Thyroid gland (tissue), 4 donors: ENCODE data around the gene RANBP17.

Source experiments
- POLR2A ChIP-seq, 2 donors: fragments of 450-650 bp; IDR thresholded peaks; one replicate each; pipeline ENCODE4 v1.6.1; 2017; ENCODE audit warnings: antibody characterized with exemption in 2 of 2, mild to moderate bottlenecking in 2 of 2, moderate library complexity in 1 of 2
- TF ChIP-seq, protein P1 (sequence below), 6 experiments: fragments of 200-600 bp in 3 of 6; fragments of 450-650 bp in 3 of 6; sonication (generic) in 3 of 6; IDR thresholded peaks; one replicate each; pipeline ENCODE4 v1.5.1; 2016 to 2019; ENCODE audit warnings: antibody characterized with exemption in 6 of 6, mild to moderate bottlenecking in 2 of 6, inconsistent platforms in 1 of 6, moderate library complexity in 1 of 6

- TF ChIP-seq, protein P1, sequence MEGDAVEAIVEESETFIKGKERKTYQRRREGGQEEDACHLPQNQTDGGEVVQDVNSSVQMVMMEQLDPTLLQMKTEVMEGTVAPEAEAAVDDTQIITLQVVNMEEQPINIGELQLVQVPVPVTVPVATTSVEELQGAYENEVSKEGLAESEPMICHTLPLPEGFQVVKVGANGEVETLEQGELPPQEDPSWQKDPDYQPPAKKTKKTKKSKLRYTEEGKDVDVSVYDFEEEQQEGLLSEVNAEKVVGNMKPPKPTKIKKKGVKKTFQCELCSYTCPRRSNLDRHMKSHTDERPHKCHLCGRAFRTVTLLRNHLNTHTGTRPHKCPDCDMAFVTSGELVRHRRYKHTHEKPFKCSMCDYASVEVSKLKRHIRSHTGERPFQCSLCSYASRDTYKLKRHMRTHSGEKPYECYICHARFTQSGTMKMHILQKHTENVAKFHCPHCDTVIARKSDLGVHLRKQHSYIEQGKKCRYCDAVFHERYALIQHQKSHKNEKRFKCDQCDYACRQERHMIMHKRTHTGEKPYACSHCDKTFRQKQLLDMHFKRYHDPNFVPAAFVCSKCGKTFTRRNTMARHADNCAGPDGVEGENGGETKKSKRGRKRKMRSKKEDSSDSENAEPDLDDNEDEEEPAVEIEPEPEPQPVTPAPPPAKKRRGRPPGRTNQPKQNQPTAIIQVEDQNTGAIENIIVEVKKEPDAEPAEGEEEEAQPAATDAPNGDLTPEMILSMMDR (IDR thresholded peaks at IDR 0.05), result no peak
- no peak for TF ChIP-seq POLR2A (IDR thresholded peaks at IDR 0.05)
Observed at GRCh38 chr5:171299228-171299627, 437.4 kb downstream of the RANBP17 start.
